Panc1 (cell line): ENCODE measurements around the gene DRAXIN.

Experiments
- CTCF ChIP-seq: fragments of 450-650 bp; IDR thresholded peaks from 2 replicates; pipeline ENCODE4 v1.5.1; 2017; ENCODE audit warnings: mild to moderate bottlenecking
- POLR2AphosphoS5 ChIP-seq: IDR thresholded peaks from 2 replicates; pipeline ENCODE4 v1.6.1; 2012; ENCODE audit warnings: mild to moderate bottlenecking, low read depth, low read length, moderate library complexity
- REST ChIP-seq, 2 experiments: IDR thresholded peaks; 2 replicates each; pipeline ENCODE4 v1.6.1; 2011 to 2012; ENCODE audit warnings: low read depth in 2 of 2, control low read depth in 1 of 2, low read length in 1 of 2, mild to moderate bottlenecking in 1 of 2, moderate library complexity in 1 of 2; ENCODE audit not compliant: insufficient read depth in 1 of 2

DNA sequence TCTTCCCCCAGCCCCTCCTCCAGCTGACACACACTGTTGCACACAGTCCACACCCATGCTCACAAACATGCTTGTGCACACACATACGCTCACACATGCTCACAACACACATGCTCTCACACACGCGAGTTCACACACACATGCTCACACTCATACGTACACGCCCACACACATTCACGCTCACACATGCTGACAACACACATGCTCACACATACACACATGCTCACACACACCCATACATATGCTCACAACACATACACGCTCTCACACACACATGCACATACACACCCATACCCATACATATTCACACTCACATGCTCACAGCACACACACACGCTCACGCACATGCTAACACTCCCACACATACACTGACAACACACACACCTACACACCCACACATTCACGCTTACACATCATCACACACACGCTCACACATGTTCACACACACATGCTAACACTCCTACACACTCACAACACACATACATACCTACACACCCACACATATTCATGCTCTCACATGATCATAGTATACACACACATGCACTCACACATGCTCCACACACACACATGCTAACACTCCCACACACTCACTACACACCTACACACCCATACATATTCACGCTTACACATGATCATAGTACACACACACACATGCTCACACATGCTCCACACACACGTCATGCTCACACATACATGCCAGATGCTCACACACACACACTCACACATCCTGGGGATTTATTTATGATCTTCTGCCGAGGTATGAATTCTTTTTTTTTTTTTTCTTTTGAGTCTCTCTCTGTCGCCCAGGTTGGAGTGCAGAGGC is 10.7 kb downstream of the DRAXIN start:
- TF ChIP-seq POLR2AphosphoS5, result no peak
- no peak for TF ChIP-seq CTCF
- no peak for TF ChIP-seq REST (IDR thresholded peaks at IDR 0.05; ENCODE audit: insufficient read depth in 1 of 2, low read depth in 2 of 2, low read length in 1 of 2)
